GM21723 (cell line): ENCODE measurements around the gene WDFY3.
"Not testable (repeated sequence)": the region's sequence is repeated elsewhere in the genome, so short reads cannot be mapped to it uniquely, and the experiment has no call there.

Experiments
- ATAC-seq: cut with Tn5 transposase; IDR thresholded peaks from one replicate; pipeline ENCODE4 v1.9.1; 2021; ENCODE audit warnings: mild to moderate bottlenecking, moderate library complexity; ENCODE audit not compliant: unreplicated experiment

Gene WDFY3

DNA sequence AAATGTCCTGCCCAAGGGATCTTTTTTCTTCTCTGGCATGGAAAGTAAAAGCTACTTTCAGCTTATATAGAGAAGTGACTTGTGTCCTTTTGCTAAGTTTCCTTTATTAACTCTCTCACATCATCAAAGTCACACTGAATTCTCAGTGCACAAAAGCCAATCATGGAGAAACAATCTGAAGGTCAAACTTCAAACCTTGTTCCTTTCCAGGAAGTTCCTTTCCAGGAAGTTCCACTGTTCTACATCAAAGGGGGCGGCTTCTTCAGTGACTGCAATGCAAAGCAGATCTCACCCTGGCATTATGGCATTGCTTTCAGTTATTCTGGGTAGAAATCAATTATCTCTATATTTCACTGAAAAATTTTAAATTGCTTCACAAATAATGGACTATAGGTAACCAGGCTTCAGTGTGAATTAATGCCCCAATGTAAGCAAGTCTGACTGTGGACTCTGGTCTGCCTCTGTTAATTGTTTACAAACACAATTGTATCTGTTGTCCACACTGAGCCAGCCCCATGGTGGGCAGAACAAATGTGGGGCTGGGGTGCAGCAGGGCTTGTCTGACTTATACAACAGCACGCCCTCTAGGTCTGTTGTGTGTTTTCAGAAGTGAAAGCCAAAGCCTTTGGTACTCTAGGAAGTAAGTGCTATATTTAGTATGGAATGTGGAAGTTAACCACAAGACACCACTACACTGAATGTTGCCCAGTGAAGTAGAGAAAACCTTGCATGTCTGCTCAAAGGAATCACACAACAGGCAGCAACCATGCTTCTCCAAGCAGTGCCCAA is 284.8 kb downstream of the WDFY3 start:
- ATAC-seq = no peak

DNA sequence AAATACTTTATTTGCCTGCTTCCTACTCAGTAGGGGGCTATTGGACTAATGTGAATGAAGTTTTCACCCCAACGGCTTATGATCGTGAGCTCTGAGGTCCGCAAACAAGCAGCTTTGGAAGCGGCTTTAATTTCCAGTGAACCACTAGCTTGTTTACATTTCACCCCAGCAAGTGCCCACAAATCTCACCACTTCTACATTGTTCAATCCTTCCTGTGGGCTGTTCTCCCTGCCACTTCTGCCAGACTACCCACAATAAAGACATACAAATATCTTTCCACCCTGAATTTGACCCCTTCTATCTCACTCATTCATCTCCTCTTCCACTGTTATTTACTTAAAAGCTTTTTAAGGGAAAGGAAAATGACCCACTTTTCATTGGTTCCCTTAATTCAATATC is 285.5 kb downstream of the WDFY3 start:
- ATAC-seq = no peak

DNA sequence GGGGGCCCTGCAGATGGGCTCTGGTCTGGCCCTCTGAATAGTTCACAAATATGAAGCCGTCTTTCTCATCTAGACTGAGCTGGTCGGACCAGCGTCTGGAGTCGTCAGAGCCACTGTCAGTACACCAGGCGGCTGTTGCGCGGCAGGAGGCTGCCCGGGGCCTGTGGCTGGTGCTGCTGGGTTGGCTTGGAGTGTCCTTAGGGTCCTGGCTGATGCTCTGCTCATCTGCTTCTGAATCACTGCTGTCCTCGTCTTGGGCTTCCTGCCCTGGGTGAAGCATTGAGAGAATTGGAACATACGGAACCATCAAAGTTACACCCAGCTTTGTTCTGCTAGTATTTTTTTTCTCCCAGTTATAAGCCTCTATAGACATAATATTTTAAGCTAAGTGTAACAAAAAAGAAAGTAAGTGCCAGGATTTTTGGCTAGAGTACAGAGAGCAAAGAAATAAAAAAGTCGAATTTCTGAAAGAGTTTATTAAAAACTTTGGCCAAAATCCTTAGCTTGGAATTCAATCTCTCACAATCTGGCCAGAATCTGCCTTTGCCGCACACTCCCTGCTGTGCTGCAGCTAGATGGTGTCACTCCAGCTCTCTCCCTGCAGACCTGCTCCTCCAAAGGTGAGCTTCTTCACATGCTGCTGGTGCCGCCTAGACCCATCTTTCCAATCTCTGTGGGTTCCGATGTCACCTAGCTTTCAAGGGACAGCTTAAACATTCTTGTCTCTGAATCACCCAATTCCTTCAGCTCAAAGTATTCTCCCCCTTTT is 287.3 kb downstream of the WDFY3 start:
- no peak for ATAC-seq

DNA sequence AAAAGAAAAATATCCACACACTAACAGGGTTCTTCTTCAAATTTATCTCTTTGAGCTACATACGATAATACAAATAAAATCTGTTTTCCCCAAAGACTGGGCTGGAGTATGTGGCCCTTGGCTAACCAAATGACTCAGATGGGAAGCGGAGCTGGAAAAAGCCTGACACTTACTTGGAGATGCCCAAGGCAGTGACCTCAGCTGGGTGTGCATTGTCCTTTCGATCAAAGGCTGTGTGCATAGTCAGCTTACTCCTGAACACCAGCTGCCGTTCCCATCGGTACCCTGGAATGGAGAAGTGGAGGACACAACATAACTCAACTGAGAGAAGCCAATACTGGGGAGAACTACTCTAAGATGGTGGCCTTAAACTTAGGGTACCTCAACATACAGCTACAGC is 288.5 kb downstream of the WDFY3 start:
- no peak for ATAC-seq

DNA sequence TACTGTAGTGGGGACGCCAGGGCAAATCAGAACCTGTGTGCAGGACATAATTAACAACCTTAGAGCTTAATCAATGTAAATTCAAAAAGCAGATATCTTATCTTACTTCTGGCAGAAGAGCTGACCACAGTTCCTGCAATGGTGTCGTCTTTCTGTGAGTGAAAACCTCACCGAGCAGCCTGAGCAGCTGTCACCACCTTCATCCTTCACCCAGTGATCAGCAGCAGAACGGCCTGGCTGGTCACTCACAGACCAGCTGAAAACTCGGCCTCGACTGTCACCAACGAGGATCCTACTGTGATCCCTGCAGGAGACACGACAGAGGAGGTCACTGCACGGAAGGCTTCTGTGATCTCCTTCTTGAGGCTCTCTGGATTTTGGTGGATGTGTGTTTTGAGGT is 289.4 kb downstream of the WDFY3 start:
- no peak for ATAC-seq

DNA sequence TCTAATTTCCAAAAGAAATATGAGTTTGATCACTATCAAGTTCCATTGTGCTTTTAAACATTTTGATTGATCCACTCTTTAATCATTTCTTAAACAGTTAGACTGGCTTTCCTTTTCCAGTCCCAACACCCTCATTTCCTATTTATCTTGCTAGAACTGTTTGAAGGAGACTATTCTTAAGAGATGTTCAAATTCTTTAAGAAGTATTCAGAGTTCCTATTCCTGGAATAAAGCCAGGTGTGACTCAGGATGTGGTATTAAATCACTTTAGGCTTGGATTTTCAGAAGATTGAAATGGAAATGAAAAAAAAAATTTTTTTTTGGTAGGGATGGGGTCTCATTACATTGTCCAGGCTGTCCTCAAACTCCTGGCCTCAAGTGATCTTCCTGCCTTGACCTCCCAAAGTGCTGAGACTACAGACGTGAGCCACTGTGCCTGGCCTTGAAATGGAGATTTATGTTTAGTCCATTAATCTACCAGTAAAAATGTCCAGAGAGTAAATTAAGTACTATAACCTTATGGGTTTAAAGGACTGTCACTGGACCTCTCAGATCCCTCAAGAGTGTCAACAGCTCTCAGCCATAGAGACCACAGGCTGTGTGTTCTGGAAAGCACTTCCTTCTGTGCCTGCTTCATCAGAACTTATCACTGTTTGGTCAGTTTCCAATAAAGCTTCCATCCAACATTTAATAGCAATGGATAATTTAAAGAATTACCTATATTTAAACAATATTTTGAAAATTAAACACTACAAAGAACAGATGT is 292.8 kb downstream of the WDFY3 start:
- no peak for ATAC-seq

DNA sequence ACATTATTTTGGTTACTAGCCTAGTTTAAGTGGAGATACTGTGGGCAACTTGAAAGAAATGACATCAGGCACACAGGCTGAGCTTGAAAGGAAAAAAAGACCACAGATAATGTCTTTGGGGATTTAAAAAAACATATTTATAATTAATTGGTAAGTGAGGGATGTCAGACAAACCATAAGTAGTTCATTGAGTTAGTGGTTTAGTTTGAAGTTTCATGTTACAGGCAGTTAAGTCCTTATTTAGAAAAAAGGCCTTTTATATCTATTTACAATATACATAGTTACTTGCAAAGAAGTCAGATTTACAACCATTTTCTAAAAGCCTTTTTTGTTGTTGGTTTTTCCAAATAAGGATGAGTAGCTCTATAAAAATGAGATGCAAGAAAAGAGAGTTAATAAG is 294.3 kb downstream of the WDFY3 start:
- no peak for ATAC-seq

DNA sequence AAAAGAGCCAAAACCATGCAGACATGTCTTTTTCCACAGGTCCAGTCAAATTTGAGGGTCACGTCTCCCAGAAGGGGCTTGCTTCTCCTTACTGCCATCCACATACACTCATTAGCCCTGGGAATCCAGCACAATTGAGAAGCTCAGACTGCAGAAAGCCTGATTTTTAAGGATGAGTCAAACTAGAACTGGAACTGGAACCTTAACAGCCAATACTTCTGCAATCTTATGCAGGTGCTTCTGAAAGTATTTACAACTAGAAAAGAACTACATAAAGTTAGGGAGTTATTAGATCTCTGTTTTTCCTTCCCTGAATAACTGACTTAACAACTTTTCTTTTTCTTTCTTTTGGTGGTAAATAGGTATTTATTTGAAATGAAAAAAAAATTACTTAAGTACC is 297.3 kb downstream of the WDFY3 start:
- ATAC-seq = no peak

DNA sequence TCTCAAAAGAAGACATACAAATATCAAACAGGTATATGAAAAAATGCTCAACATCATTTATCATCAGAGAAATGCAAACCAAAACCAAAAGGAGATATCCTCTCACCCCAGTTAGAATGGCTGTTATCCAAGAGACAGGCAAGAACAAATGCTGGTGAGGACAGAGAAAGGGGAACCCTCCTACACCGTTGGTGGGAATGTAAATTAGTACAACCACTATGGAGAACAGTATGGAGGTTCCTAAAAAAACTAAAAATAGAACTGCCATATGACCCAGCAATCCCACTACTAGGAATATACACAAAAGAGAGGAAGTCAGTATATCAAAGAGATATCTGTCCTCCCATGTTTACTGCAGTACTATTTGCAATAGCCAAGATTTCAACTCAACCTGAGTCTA is 300.1 kb downstream of the WDFY3 start:
- no peak for ATAC-seq

DNA sequence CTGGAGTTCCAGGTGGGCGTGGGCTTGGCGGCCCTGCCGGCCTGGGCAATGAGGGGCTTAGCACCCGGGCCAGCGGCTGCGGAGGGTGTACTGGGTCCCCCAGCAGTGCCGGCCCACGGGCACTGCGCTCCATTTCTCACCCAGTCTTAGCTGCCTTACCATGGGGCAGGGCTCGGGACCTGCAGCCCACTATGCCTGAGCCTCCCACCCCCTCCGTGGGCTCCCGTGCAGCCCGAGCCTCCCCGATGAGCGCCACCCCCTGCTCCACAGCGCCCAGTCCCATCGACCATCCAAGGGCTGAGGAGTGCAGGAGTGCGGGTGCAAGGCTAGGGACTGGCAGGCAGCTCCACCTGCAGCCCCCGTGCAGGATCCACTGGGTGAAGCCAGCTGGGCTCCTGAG is 301.7 kb downstream of the WDFY3 start:
- not testable (repeated sequence) for ATAC-seq

DNA sequence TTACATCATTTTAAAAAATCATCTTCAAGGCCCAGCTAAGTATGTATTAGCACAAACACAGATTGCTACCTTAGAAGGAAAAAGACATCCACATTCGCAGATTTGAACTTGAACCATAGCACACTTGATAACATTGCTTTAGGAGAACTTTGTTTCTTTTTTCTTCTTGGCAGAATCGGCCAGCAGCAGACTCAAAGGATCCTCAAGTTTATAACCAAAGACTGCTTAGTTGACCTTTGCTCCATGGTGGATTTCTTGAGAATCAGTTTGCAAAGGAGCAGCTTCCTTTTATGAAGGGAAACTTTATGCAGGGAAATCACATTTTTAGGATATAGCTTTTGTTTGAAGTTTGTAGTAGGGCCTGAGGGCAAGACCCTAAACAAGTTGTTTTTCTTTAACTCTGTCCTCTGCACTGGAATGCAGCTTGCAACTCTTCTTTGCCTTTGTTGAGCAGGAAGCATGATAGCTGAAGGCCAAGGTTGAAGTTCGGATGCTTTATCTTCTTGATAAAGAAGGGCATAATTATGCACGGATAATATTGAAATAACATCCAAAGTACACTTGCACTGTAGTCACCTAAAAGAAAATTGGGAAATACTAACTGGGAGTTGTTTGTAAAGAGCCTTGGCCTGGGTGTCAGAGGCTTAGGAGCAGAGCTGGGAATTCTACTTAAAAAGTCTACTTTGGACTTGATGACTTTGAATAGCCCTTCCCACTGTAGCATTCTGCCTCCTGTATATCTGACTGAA is 305.1 kb downstream of the WDFY3 start:
- no peak for ATAC-seq

DNA sequence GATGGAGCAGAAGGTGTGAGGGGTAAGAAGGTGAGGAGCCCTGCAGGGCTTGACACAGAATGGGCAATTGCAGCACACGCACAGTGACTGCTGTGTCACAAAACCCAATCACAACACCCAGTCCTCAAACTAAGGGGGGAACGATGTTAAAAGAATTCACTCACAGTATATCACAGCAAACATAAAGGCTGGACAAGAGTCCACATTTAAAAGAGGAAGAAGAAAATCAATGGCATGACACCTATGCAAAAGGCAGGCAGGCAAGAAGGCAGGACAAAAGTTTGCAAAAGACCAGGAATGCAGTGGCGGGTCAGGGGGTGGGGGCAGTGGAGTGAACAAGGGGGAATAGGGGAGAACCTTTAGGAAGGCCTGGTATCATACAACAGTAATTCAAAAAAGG is 305.9 kb downstream of the WDFY3 start:
- no peak for ATAC-seq

DNA sequence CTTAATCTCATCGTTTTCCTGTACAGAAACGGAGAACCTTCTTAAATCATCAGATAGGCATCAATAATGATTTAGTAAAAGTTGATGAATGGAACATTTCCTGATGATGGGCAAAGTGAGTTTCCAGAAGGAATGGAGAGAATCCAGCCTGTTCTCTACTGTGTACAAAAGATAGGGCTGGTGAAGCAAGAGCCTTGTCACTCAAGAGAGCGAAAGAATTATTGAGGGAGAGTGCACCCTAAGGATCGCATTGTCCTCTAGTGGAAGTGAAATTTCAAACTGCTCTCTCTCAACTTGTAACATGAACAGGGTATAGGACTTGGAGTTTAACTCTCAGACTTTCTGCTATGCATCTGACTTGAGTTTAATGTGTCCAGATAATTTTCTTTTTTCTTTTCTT is 314.0 kb downstream of the WDFY3 start:
- no peak for ATAC-seq

DNA sequence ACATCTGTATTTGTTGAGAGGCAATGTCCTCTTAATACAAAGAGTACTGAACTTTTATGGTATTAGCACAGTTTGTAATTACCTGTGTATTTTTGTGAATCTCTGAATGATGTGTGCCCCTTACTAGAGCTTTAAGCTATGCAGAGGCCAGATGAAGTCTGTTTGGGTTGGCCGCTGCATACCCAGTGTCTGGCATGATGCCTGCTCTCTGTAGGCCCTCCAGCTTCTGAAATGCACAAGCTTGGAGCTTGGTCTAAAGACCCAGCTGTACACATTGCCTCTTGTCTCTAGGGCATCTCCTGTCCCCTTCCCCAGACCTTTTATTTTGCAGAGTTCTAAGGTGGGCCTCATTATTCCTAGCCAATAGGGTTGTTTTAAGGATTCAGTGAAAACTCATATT is 315.0 kb downstream of the WDFY3 start:
- no peak for ATAC-seq

DNA sequence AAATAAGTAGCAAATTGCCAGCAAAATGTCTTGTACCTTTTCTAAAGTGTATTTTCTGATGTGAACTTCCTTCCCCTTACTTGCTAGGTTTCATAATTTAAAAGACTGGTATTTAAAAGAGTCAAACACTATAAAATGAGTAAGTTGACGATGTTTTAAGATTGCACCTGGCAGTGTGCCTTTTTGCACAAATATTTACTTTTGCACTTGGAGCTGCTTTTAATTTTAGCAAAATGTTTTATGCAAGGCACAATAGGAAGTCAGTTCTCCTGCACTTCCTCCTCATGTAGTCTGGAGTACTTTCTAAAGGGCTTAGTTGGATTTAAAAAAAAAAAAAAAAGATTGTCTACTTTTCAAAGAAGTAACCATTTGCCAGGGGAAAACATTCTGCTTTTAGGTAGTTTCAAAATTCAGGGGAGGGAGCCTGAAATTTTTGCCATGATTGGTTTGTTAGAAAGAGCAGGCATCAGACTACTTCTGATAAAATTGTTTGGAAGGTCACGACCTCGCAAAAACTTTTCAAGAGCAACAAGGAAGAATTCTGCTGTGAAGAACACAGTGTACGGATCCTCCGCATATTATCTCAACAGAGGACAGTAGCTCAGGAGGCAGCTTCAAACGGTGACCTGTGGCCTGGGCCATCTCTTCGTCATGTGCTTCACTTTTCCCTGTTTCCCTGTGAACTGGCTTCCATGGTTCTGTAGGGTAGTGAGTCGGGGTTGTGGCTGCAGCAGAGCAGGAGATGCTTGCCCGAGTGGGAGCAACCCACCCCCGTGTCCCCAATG is 317.4 kb downstream of the WDFY3 start:
- ATAC-seq = no peak

DNA sequence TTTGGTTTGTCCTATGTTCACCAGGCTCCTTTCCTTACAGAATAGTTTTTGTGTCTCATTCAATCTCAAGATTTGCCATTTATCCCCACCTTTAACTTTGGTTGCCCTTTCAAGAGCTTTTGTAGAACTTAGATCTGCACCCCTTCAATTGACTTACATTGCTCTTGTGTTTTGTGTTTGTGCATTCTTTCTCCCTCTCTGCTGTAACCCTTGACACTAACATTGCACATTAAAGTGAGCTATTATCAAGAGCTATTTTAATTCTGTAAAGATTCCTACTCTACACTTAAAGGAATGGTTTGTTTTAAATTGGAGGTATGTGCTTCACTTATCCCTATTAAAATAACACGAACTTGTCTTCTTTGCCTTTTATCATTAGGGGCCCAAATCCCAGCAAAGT is 318.3 kb downstream of the WDFY3 start:
- no peak for ATAC-seq

DNA sequence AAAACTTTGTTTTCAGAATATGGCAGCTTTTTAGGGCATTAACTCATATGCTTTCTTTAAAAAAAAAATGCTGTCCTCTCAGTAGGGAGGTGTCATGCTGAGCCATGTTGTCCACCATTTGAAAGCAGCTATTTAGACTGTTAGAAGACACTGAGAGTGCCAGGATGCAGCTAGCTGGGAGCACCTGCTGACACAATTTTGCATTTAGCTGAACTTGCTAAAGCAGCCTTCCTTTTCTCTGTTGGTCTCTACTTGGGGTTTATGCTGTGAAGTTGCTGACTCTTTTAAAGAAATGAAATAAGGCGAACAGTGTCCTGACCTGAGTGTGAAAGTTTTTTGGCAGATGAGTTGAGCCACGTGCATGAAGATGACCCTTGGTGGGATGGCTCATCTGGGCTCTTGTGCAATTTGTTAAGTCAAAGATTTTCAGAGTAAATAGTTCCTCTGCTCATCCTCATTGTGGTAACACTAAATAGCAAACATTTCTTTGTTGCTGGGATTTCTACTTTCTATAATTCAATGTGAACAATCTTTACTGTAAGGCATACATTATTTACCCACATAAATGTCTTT is 319.1 kb downstream of the WDFY3 start:
- no peak for ATAC-seq

DNA sequence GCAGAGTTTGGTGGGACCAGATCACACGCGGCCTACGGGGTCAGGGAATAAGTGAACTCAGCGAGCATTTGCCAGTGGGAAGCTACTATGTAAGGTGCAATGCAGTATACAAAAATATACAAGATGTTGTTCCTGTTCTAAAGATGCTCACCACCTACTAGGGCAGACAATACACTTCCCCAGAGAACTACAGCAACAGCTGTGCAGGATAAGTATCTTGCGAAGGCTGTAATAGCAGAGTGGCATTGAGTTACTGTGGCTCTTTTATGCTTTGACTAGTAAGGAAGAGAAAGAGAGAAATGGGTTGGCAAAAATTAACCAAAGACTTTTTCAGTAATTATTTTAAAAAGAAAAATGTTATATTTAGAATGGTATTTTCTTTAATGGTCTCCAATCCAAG is 322.4 kb downstream of the WDFY3 start:
- no peak for ATAC-seq

DNA sequence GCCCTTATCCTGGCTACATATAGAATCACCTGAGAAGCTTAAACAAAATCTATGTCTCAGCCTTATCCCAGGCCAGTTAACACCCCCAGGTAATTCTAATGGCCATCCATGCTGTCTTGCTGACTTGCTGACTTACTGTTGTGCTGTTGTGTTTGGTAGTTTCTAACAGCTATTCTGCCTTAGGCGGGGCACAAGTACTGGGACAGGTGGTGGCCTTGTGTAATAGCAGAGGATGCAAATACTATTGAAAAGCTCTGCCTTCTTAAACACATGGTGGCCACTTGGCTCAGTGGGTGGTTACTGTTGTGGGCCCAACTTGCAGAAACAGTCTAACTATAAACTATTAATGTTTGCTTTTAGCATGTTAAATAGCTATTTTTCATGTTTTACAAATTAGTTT is 327.3 kb downstream of the WDFY3 start:
- no peak for ATAC-seq

DNA sequence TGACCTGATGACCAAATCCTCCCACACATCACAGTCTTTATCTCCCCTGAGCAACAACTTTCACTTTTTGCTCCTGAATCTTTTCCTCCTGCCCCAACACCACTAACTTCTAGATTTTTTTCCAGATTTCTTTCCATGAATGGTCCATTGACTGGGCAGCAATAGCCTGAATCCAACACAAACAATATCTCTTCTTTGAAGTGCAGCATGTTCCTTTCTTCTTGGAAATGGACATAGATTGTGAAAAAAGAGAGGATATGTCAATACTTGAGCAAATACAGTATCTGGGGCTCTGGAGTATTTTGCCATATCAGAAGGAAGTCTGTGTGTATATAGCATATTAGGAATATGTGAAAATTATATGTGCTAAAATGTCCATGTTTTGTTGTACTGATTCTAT is 328.4 kb downstream of the WDFY3 start:
- no peak for ATAC-seq
